Ovary (tissue), 9 donors: Measurements from ENCODE around the gene PLXNA4. TPM values are rescaled to one million over a fixed set of nuclear protein-coding genes. Genes with fewer than 3 reads are reported as not detected.

Source experiments
- DNase-seq, 5 donors: peaks; one replicate each; pipeline ENCODE4 v3.0.0-alpha.2; 2019 to 2020
- H3K27ac ChIP-seq, 2 donors: fragments of 200-600 bp; one replicate each; pipeline versions ENCODE4 v1.5.1 to v1.8.0; 2019 to 2022
- H3K27me3 ChIP-seq: fragments of 200-600 bp; one replicate; pipeline ENCODE4 v1.8.0; 2022
- H3K36me3 ChIP-seq: fragments of 200-600 bp; sonication (generic); one replicate; pipeline ENCODE4 v1.5.1; 2019
- H3K4me1 ChIP-seq: one replicate; pipeline ENCODE4 v1.8.1; 2013; ENCODE audit warnings: mild to moderate bottlenecking, moderate library complexity; ENCODE audit not compliant: insufficient read depth
- H3K4me3 ChIP-seq: fragments of 200-600 bp; sonication (generic); one replicate; pipeline ENCODE4 v1.5.1; 2017
- H3K9me3 ChIP-seq, 2 donors: fragments of 200-600 bp in 1 of 2; sonication (generic) in 1 of 2; one replicate each; pipeline versions ENCODE4 v1.5.1 to v1.8.1; 2013 to 2019; ENCODE audit warnings: mild to moderate bottlenecking in 1 of 2, moderate library complexity in 1 of 2
- CTCF ChIP-seq, 3 donors: fragments of 450-650 bp in 2 of 3; fragments of 200-600 bp in 1 of 3; IDR thresholded peaks; one replicate each; pipeline versions ENCODE4 v1.5.1 to v1.8.0; 2016 to 2022; ENCODE audit warnings: antibody characterized with exemption in 3 of 3, mild to moderate bottlenecking in 1 of 3
- EP300 ChIP-seq: sonication (generic); formaldehyde crosslinking; IDR thresholded peaks from one replicate; pipeline ENCODE4 v1.6.1; 2017; ENCODE audit warnings: antibody characterized with exemption
- POLR2A ChIP-seq: fragments of 450-650 bp; IDR thresholded peaks from one replicate; pipeline ENCODE4 v1.6.1; 2017; ENCODE audit warnings: antibody characterized with exemption, mild to moderate bottlenecking, moderate library complexity
- WGBS, 3 donors: extraction: QIAGEN DNeasy Blood & Tissue Kit in 1 of 3; methylation state at CpG; one replicate each; pipeline versions ENCODE4 v1.1.5 to v1.1.7; 2013 to 2017; 5-methylcytosine and 5-hydroxymethylcytosine counted together
- intact Hi-C, 4 donors: fragments of 100-400 bp; cut with DNase I; formaldehyde crosslinking; loops; one replicate each; pipeline versions ENCODE4 v1.11.0 to v1.15.1; 2022 to 2023
- polyA plus RNA-seq, 2 donors: library from polyadenylated mRNA; stranded (reverse); fragments of 200-250 nt in 1 of 2; fragments of 350-450 nt in 1 of 2; fragmentation: Illumina TruSeq in 1 of 2; extraction: RNeasy Lipid Tissue Mini Kit (QIAGEN cat#74804) in 1 of 2; gene quantifications; one replicate each; pipeline ENCODE4 v1.2.3, GENCODE V29; 2013 to 2014
- total RNA-seq, 7 donors: library from RNA; depleted of rRNA in 2 of 7; stranded (reverse); fragments of >200 nt in 2 of 7; fragmentation: NEBNext Ultra II Directional in 3 of 7; extraction: Animal tissue kit (Norgen Biotek cat#: 25700) in 3 of 7; gene quantifications; one replicate each; pipeline versions ENCODE4 v1.1.0 to v1.2.4, GENCODE V29; 2016 to 2023
- donor health status: DM: no; HTN: no; CAD: no; lungs with moderate emphysema.
- donor health status: DM: no; HTN: no; CAD: no.
- donor health status: Bipolar disorder and iron deficiency.
- donor health status: DM: yes; HTN: yes; CAD: no.
- donor health status: DM: no; HTN: no; CAD: no.
- donor health status: DM: yes; HTN: yes; CAD: no.

The PLXNA4 gene
- total and polyA plus RNA-seq, 9 donors = 5.1 to 39.9 (median 11.4) TPM

DNA sequence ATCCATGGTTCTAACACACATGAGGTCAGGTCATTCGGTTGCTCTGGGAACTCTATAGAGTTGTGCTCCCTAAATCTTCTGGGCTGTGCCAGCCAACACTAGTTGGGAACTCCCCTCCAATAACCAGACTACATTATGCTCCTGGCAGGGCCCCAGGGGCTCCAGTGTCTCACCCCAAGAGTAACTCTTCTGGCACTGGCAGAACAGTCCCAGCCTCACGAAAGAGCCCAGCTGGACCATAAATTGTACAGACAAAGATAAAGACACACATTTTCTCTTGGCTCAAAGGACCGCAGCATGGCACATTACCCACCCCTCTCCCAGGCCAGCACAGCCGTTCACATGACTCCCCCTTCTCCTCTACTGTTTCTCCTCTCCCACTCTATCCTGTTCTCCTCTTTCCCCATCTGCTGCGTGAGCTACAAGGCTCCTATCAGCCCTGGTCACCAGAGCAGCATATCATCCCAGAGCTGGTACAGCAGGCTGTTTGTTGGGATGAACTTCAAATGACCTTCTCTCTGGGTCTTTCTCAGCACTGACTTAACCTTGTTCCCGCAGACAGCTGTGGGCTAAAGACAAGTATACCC is 230.6 kb downstream of the PLXNA4 start:
- WGBS, 3 donors = 33 to 42% (median 33%) methylated on average over 6 of the region's 6 CpGs
- DNase-seq = peak in 1 of 5 donors; percentile 44
- Histone ChIP-seq H3K27ac (no peak overlapping the region), H3K4me1 (peaks cover 8% of the 10 kb centered on the region), H3K27me3 (no peaks in the 10 kb centered on the region), H3K36me3 (no peaks in the 10 kb centered on the region), H3K4me3 (no peak overlapping the region), H3K9me3 (no peaks in the 10 kb centered on the region)
- intact Hi-C loops = no loop called here
- no peak for TF ChIP-seq CTCF (IDR thresholded peaks at IDR 0.05)
- no peak for TF ChIP-seq EP300
- TF ChIP-seq POLR2A = no peak

DNA sequence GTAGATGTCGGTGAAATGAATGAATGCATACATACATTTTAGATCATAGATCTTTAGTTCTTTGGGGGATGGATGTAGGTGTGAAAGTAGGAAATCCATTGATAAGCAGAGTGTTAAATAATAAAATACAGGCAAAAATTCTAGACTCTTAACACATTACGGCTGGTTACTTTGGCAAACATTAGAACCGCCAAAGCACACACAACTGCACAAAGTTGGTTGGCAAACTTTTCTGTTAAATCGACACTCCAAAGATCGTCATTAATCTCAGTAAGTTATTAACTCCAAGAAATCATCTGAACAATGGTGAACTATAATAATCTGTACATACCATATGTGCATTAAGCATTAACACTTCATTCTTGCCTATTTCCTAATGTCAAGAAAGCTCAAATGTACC is 231.2 kb downstream of the PLXNA4 start:
- intact Hi-C loops = no loop called here
- no peaks in the 10 kb centered on the region for H3K9me3 ChIP-seq
- peaks cover 8% of the 10 kb centered on the region for H3K4me1 ChIP-seq
- WGBS, 3 donors = 91 to 96% (median 96%) methylated on average over 5 of the region's 5 CpGs
- H3K27ac ChIP-seq = no peak overlapping the region
- no peaks in the 10 kb centered on the region for H3K27me3 ChIP-seq
- no peak overlapping the region for H3K4me3 ChIP-seq
- no peaks in the 10 kb centered on the region for H3K36me3 ChIP-seq
- TF ChIP-seq POLR2A (no peak), CTCF (IDR thresholded peaks at IDR 0.05) (no peak), EP300 (no peak)
- no peak for DNase-seq

DNA sequence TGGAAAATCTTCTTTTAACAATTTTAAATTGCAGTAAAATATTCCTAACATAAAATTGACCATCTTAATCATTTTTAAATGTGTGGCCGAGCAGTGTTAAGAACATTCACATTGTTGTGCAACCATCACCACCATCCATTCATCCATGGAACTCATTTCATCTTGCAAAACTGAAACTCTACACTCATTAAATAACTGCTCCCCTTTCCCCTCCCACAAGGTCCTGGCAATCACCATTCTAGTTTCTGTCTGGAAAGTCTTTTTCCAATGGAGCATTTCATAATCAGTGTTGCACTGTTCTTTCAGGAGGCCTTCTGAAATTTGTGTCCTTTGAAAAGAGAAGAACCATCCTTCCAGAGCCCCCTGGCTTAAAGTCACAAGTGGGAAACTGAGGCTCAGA is 233.1 kb downstream of the PLXNA4 start:
- no peaks in the 10 kb centered on the region for H3K9me3 ChIP-seq
- WGBS, 3 donors = 43 to 79% (median 62%) methylated on average over 1 of the region's 1 CpG
- TF ChIP-seq EP300 (no peak), CTCF (IDR thresholded peaks at IDR 0.05) (no peak), POLR2A (no peak)
- no peaks in the 10 kb centered on the region for H3K36me3 ChIP-seq
- H3K27me3 ChIP-seq = no peaks in the 10 kb centered on the region
- H3K4me3 ChIP-seq = no peak overlapping the region
- intact Hi-C loops = no loop called here
- peaks cover 5% of the 10 kb centered on the region for H3K4me1 ChIP-seq
- peak in 1 of 5 donors; percentile 63 for DNase-seq
- H3K27ac ChIP-seq = no peak overlapping the region

DNA sequence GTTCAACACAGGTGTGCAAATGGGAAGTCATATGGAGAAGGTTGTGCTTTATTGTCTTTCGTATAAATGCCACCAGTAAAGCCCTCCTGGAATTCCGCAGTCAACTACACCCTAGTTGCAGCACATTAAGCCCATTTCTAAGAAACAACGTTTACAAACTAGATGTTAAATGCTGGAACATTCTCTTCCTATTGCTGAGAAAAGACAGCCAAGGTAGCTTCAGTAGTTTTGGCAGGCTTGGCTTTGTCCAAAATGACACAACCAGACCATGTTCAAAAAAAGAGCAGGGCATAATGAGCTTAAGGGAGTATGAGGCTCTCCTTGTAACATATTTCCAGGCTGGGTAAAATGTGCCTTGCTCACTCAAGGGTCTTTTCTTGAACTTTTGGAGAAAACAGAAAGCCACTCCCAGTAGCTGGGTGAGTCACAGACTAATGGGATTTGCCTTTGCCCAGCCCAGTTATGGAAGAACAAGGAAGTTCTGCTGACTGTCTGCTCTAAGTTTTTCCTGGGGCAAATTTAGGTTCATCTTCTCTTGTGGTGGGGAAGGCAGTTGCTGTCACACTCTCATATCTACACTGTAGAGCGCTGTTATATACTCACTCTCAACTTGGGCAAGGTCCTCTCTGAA is 238.7 kb downstream of the PLXNA4 start:
- Histone ChIP-seq H3K36me3 (no peaks in the 10 kb centered on the region), H3K27ac (no peak overlapping the region), H3K4me3 (no peak overlapping the region), H3K27me3 (no peaks in the 10 kb centered on the region), H3K9me3 (no peaks in the 10 kb centered on the region), H3K4me1 (no peaks in the 10 kb centered on the region)
- TF ChIP-seq CTCF (IDR thresholded peaks at IDR 0.05) = no peak
- TF ChIP-seq POLR2A = no peak
- no peak for TF ChIP-seq EP300
- intact Hi-C loops = no loop called here
- DNase-seq = no peak
- 72 to 79% (median 76%) methylated on average over 4 of the region's 4 CpGs for WGBS, 3 donors
